IPS-15b (cell line): ENCODE results near the gene BBS5.

Source experiments
- H3K27me3 ChIP-seq: one replicate; pipeline ENCODE4 v1.6.1; 2013; ENCODE audit warnings: low read length; ENCODE audit not compliant: control insufficient read depth, insufficient read depth
- H3K36me3 ChIP-seq: one replicate; pipeline ENCODE4 v1.6.1; 2013; ENCODE audit warnings: low read length; ENCODE audit not compliant: control insufficient read depth, insufficient read depth
- H3K4me1 ChIP-seq: one replicate; pipeline ENCODE4 v1.6.1; 2013; ENCODE audit warnings: mild to moderate bottlenecking, low read length; ENCODE audit not compliant: control insufficient read depth, insufficient read depth
- H3K4me3 ChIP-seq: one replicate; pipeline ENCODE4 v1.5.1; 2013; ENCODE audit warnings: low read depth, low read length
- H3K9ac ChIP-seq: one replicate; pipeline ENCODE4 v1.6.1; 2013; ENCODE audit warnings: low read depth, mild to moderate bottlenecking, low read length
- H3K9me3 ChIP-seq: one replicate; pipeline ENCODE4 v1.6.1; 2013; ENCODE audit warnings: mild to moderate bottlenecking, low read length; ENCODE audit not compliant: control insufficient read depth, insufficient read depth

The BBS5 gene

GRCh38 chr2:169462896-169463695, 16.2 kb upstream of the BBS5 start:
- Histone ChIP-seq H3K9ac (no peak overlapping the region), H3K4me1 (no peaks in the 10 kb centered on the region), H3K9me3 (no peaks in the 10 kb centered on the region), H3K4me3 (no peak overlapping the region), H3K27me3 (no peaks in the 10 kb centered on the region), H3K36me3 (no peaks in the 10 kb centered on the region)

DNA sequence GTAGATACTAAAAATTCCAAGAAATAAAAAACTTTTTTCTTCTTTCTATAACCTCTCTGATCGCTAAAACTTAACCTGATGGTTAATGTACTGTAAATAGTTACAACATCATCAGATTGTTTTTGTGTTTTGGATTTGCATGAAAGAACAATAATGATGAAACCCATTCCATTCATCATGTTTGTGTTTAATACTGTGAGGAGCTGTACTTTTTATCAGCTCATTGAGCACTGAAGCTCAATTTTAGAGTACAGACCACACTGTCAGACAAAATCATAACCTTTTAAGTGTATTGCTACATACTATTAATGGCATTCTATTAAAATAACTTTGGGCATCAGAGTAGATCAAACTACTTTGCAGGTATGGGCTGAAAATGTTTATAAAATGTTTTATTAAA, 14.8 kb upstream of the BBS5 start:
- no peaks in the 10 kb centered on the region for H3K36me3 ChIP-seq
- H3K9ac ChIP-seq: no peak overlapping the region
- H3K4me1 ChIP-seq: no peaks in the 10 kb centered on the region
- no peaks in the 10 kb centered on the region for H3K9me3 ChIP-seq
- no peaks in the 10 kb centered on the region for H3K27me3 ChIP-seq
- H3K4me3 ChIP-seq: no peak overlapping the region

- H3K4me3 ChIP-seq: no peak overlapping the region
- no peaks in the 10 kb centered on the region for H3K36me3 ChIP-seq
- H3K4me1 ChIP-seq: no peaks in the 10 kb centered on the region
- H3K9ac ChIP-seq: no peak overlapping the region
- no peaks in the 10 kb centered on the region for H3K9me3 ChIP-seq
- no peaks in the 10 kb centered on the region for H3K27me3 ChIP-seq
Observed at GRCh38 chr2:169464882-169465281, 14.4 kb upstream of the BBS5 start.

DNA sequence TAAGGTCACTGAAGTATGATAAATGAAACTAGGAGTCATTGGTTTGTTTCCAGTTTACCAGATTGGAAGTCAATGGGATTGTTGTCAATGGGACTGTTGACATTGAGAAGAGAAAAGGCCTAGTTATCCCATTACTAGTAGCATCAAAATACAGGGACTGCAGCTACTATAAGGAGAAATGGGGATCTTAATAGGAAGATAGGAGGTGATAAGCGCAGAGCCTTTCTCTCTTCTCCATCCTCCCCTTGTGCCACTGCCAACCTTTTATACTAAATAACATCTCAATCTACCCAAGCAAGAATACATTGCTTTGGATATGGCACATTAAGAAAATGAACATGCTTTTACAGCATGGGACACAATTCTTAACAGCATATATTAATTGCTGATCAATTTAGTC, 10.5 kb upstream of the BBS5 start:
- no peak overlapping the region for H3K9ac ChIP-seq
- no peak overlapping the region for H3K4me3 ChIP-seq
- H3K4me1 ChIP-seq: no peaks in the 10 kb centered on the region
- no peaks in the 10 kb centered on the region for H3K9me3 ChIP-seq
- no peaks in the 10 kb centered on the region for H3K27me3 ChIP-seq
- no peaks in the 10 kb centered on the region for H3K36me3 ChIP-seq

GRCh38 chr2:169469952-169470572, 9.2 kb upstream of the BBS5 start:
- no peaks in the 10 kb centered on the region for H3K9me3 ChIP-seq
- no peaks in the 10 kb centered on the region for H3K27me3 ChIP-seq
- H3K4me3 ChIP-seq: no peak overlapping the region
- H3K4me1 ChIP-seq: no peaks in the 10 kb centered on the region
- no peak overlapping the region for H3K9ac ChIP-seq
- H3K36me3 ChIP-seq: no peaks in the 10 kb centered on the region

DNA sequence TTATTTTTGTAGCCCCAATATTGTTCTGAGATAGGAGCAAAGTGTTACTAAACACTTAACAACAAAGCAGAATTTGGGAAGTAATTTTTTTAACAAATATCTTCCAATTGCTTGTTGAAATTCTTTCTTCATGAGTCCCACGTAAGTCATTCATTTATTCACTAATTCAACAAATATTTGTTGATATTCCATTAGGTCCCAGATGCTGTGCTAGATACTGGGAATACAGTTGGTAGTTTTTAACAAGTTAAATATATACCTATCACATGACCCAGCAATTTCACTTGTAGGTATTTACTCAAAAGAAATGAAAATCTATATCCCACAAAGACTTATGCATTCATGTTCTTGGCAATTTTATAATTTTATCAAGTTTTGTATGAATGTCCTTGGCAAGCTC, 7.0 kb upstream of the BBS5 start:
- Histone ChIP-seq H3K36me3 (no peaks in the 10 kb centered on the region), H3K4me3 (no peak overlapping the region), H3K27me3 (no peaks in the 10 kb centered on the region), H3K9ac (no peak overlapping the region), H3K9me3 (no peaks in the 10 kb centered on the region), H3K4me1 (no peaks in the 10 kb centered on the region)

GRCh38 chr2:169476459-169476858, 2.8 kb upstream of the BBS5 start:
- Histone ChIP-seq H3K4me1 (no peaks in the 10 kb centered on the region), H3K36me3 (no peaks in the 10 kb centered on the region), H3K27me3 (peaks cover 30% of the 10 kb centered on the region), H3K4me3 (no peak overlapping the region), H3K9me3 (no peaks in the 10 kb centered on the region), H3K9ac (no peak overlapping the region)

- Histone ChIP-seq H3K4me1 (no peaks in the 10 kb centered on the region), H3K4me3 (no peak overlapping the region), H3K9me3 (no peaks in the 10 kb centered on the region), H3K36me3 (no peaks in the 10 kb centered on the region), H3K27me3 (peaks cover 40% of the 10 kb centered on the region), H3K9ac (no peak overlapping the region)
Observed at GRCh38 chr2:169478339-169478738, 955 bp upstream of the BBS5 start.

DNA sequence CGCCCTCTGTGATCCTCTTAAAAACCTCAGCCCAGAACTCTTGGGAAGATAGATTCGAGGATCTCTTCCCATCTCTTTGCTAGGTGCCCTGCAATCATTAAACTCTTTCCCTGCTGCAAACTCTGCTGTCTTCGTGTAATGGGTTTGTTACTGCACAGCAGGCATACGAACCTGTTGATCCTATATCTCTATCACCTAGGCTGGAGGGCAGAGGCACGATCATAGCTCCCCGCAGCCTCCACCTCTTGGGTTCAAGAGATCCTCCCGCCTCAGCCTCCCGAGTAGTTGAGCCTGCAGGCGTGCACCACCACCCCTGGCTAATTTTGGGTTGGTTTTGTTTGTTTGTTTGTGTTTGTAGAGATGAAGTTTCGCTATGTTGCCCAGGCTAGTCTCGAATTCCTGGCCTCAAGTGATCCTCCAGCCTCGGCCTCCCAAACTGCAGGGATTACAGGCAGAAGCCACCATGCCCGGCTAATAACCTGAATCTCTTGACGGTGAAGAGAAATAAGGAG, 493 bp upstream of the BBS5 start:
- peak overlapping the region; percentile 84 for H3K4me3 ChIP-seq
- H3K27me3 ChIP-seq: peaks cover 40% of the 10 kb centered on the region
- no peaks in the 10 kb centered on the region for H3K36me3 ChIP-seq
- H3K9me3 ChIP-seq: no peaks in the 10 kb centered on the region
- no peak overlapping the region for H3K9ac ChIP-seq
- H3K4me1 ChIP-seq: no peaks in the 10 kb centered on the region

DNA sequence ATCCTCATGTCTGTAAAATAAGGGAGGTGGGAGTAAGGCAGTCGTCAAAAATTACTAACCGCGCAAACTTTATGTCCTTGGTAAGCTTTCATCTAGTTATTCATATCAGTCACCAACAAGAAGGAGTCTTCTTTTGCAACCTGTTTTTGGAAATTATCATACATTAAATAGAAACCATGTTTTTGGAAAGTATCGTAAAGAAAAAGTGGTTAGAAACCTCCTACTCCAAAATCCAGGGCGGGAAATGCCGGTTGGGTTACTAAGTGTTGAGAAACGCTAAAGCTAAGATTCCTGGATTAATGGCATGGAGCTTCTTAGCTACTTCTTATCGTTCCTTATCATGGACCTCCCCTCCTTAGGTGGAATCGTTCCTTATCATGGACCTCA, 778 bp downstream of the BBS5 start:
- Histone ChIP-seq H3K9ac (no peak overlapping the region), H3K27me3 (peaks cover 40% of the 10 kb centered on the region), H3K9me3 (no peaks in the 10 kb centered on the region), H3K4me1 (no peaks in the 10 kb centered on the region), H3K36me3 (no peaks in the 10 kb centered on the region), H3K4me3 (peak overlapping the region; percentile 84)

GRCh38 chr2:169485650-169486138, 6.4 kb downstream of the BBS5 start:
- Histone ChIP-seq H3K9ac (no peak overlapping the region), H3K36me3 (no peaks in the 10 kb centered on the region), H3K4me3 (no peak overlapping the region), H3K9me3 (no peaks in the 10 kb centered on the region), H3K4me1 (no peaks in the 10 kb centered on the region), H3K27me3 (peaks cover 16% of the 10 kb centered on the region)

GRCh38 chr2:169486487-169486886, 7.2 kb downstream of the BBS5 start:
- no peak overlapping the region for H3K4me3 ChIP-seq
- no peaks in the 10 kb centered on the region for H3K9me3 ChIP-seq
- no peak overlapping the region for H3K9ac ChIP-seq
- H3K27me3 ChIP-seq: peaks cover 9% of the 10 kb centered on the region
- no peaks in the 10 kb centered on the region for H3K36me3 ChIP-seq
- H3K4me1 ChIP-seq: no peaks in the 10 kb centered on the region
